Measurements from ENCODE around the gene IRX1.

DNA sequence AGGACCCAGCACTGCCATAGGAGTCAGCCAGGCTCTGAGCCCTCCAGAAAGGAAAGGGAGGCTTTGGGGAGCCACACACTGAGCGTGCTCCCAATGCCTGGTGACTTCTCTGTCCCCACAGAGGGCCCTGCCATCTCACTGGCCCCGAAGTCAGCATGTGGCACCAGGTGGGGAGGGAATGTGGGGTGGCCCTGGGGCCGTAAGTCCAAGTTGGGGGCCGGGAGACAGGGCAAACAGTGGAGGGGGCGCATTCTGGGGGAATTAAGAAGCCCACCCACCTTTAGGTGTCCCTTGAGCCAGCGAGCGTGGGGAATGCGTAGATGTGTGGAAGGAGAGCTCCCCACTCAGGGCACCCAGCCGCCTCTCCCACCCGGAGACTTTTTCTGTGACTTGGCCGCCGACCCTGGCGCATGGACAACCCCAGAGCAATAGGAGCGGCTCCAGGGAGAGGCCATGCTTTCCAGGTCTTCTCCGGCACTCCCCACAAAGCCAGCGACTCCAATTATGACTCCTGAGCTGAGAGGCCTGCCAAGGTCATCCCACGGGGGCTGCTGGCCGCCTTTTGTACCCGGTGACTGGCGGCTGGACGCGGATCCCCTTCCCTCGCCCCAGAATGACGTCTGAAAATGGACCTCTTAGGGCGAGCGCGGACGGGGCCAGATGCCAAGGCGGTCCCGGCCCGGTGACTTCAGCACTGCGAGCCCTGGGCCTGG is 9.8 kb downstream of the IRX1 start:
- no peak for TF ChIP-seq POLR2AphosphoS5 (IDR thresholded peaks at IDR 0.05; ENCODE audit: low read depth)
- TF ChIP-seq, protein P1, sequence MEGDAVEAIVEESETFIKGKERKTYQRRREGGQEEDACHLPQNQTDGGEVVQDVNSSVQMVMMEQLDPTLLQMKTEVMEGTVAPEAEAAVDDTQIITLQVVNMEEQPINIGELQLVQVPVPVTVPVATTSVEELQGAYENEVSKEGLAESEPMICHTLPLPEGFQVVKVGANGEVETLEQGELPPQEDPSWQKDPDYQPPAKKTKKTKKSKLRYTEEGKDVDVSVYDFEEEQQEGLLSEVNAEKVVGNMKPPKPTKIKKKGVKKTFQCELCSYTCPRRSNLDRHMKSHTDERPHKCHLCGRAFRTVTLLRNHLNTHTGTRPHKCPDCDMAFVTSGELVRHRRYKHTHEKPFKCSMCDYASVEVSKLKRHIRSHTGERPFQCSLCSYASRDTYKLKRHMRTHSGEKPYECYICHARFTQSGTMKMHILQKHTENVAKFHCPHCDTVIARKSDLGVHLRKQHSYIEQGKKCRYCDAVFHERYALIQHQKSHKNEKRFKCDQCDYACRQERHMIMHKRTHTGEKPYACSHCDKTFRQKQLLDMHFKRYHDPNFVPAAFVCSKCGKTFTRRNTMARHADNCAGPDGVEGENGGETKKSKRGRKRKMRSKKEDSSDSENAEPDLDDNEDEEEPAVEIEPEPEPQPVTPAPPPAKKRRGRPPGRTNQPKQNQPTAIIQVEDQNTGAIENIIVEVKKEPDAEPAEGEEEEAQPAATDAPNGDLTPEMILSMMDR (IDR thresholded peaks at IDR 0.05; ENCODE audit: insufficient read depth, low read length) = no peak
